Peyer's patch (tissue), 4 donors: ENCODE measurements around the gene CYSTM1. TPM values are rescaled to one million over a fixed set of nuclear protein-coding genes. Genes with fewer than 3 reads are reported as not detected.

Source experiments
- DNase-seq, 3 donors: peaks; one replicate each; pipeline ENCODE4 v3.0.0-alpha.2; 2017 to 2019
- H3K27ac ChIP-seq, 4 donors: fragments of 200-600 bp; sonication (generic); one replicate each; pipeline ENCODE4 v1.5.1; 2016 to 2019
- H3K27me3 ChIP-seq, 2 donors: fragments of 200-600 bp; sonication (generic); one replicate each; pipeline ENCODE4 v1.5.1; 2019
- H3K36me3 ChIP-seq, 3 donors: fragments of 200-600 bp; sonication (generic); one replicate each; pipeline ENCODE4 v1.5.1; 2016 to 2019
- H3K4me1 ChIP-seq, 4 donors: fragments of 200-600 bp; sonication (generic); one replicate each; pipeline ENCODE4 v1.5.1; 2016 to 2019
- H3K4me3 ChIP-seq, 4 donors: fragments of 200-600 bp; sonication (generic); 1 replicate in 3 of 4; 2 replicates in 1 of 4; pipeline ENCODE4 v1.5.1; 2016 to 2019; ENCODE audit warnings: mild to moderate bottlenecking in 1 of 4
- H3K9me3 ChIP-seq, 4 donors: fragments of 200-600 bp; sonication (generic); one replicate each; pipeline ENCODE4 v1.5.1; 2016 to 2019; ENCODE audit warnings: mild to moderate bottlenecking in 1 of 4
- CTCF ChIP-seq, 6 experiments: fragments of 450-650 bp in 4 of 6; fragments of 200-600 bp in 2 of 6; sonication (generic) in 1 of 6; IDR thresholded peaks; one replicate each; pipeline ENCODE4 v1.5.1; 2017 to 2019; ENCODE audit warnings: antibody characterized with exemption in 6 of 6, mild to moderate bottlenecking in 3 of 6, moderate library complexity in 1 of 6
- POLR2A ChIP-seq, 2 donors: fragments of 450-650 bp; IDR thresholded peaks; one replicate each; pipeline ENCODE4 v1.5.1; 2017; ENCODE audit warnings: antibody characterized with exemption in 2 of 2, mild to moderate bottlenecking in 2 of 2, moderate library complexity in 2 of 2
- total RNA-seq, 4 donors: library from RNA; depleted of rRNA; stranded (reverse); fragments of >200 nt; gene quantifications; one replicate each; pipeline ENCODE4 v1.1.0, GENCODE V29; 2016

Gene CYSTM1
- total RNA-seq, 4 donors from 2014 or later, result 60.2 to 185 (median 140) TPM

DNA sequence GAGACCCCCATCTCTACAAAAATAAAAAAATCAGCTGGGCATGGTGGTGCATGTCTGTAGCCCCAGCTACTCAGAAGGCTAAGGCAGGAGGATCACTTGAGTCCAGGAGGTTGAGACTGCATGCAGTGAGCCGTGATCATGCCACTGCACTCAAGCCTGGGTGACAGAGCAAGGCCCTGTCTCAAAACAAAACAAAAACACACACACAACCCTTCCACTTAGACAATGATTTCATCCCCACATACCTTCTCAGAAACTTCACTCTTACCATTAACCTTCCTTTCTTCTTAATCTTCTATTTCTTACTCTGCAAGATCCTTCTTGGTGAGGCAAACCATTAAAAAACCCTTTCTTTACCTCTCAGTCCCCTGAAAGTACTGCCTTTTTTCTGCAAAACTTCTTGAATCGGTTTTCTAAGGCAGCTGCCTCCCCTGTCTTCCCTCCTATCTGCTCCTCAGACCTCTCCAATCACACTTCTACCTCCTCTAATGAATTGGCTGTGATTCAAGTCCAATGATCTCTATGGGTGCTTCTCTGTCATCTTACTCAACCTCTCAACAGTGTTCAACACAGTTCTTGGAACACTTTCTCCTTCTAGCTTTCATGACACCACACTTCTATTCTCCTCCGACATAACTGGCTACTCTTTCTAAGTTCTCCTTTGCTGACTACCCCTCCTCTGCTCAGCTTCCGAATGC, 80.6 kb downstream of the CYSTM1 start:
- Histone ChIP-seq H3K36me3 (no peaks in the 10 kb centered on the region), H3K4me1 (peaks cover 0 to 26% (median 3%) of the 10 kb centered on the region in 4 donors), H3K27me3 (no peaks in the 10 kb centered on the region), H3K9me3 (no peaks in the 10 kb centered on the region), H3K4me3 (no peak overlapping the region), H3K27ac (no peak overlapping the region)
- no peak for DNase-seq
- TF ChIP-seq CTCF (IDR thresholded peaks at IDR 0.05), result no peak

- Histone ChIP-seq H3K27ac (no peak overlapping the region), H3K36me3 (no peaks in the 10 kb centered on the region), H3K4me3 (no peak overlapping the region), H3K27me3 (no peaks in the 10 kb centered on the region), H3K4me1 (peaks cover 0 to 37% (median 6%) of the 10 kb centered on the region in 4 donors), H3K9me3 (no peaks in the 10 kb centered on the region)
- no peak for DNase-seq
- TF ChIP-seq CTCF (IDR thresholded peaks at IDR 0.05) (no peak), POLR2A (IDR thresholded peaks at IDR 0.05) (no peak)
These were observed 81.7 kb downstream of the CYSTM1 start for GRCh38 chr5:140256726-140257125.

DNA sequence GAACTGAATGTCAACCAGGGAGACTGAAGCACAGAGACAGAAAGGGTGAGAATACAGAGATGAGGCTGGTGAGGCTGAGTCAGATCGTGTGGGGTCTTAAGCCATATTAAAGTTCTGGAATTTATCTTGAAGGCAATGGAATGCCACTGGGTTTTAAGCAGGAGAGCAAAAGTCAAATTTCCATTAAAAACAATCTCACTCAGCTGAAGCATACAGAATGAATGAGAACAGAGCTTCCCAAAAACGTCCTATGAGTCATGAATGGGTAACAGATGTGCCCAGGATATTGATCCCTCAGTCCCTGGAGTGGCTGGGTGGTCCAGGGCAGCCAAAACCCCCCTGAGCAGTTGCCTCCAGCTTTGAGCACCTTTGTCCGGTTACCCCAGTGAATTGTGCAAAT, 83.0 kb downstream of the CYSTM1 start:
- Histone ChIP-seq H3K9me3 (no peaks in the 10 kb centered on the region), H3K27me3 (no peaks in the 10 kb centered on the region), H3K27ac (no peak overlapping the region), H3K4me3 (no peak overlapping the region), H3K4me1 (peaks cover 0 to 44% (median 7%) of the 10 kb centered on the region in 4 donors), H3K36me3 (no peaks in the 10 kb centered on the region)
- no peak for DNase-seq
- no peak for TF ChIP-seq CTCF (IDR thresholded peaks at IDR 0.05)
- TF ChIP-seq POLR2A (IDR thresholded peaks at IDR 0.05), result no peak

DNA sequence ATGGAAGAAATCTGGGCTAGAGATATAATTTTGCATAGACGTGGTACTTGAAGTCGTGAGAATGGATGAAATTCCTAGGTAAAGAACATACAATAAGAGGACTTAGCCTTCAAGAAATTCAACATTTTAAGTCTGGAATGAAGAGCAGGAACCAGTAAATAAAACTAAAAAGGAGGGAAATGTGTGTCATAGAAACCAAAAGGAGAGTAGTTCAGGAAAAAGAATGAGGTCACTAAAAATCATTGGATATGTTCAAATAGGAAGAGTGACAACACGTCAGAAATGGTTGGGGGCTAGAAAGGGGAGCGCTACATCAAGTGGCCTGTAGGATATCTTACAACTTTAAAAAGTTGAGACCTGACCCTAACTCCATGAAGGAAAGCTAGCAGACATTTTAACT, 83.9 kb downstream of the CYSTM1 start:
- no peak for DNase-seq
- H3K27ac ChIP-seq, result peak overlapping the region in 1 of 4 donors; percentile 47
- TF ChIP-seq POLR2A (IDR thresholded peaks at IDR 0.05) (no peak), CTCF (IDR thresholded peaks at IDR 0.05) (no peak)
- H3K27me3 ChIP-seq, result no peaks in the 10 kb centered on the region
- peaks cover 0 to 37% (median 6%) of the 10 kb centered on the region in 4 donors for H3K4me1 ChIP-seq
- H3K4me3 ChIP-seq, result no peak overlapping the region
- no peaks in the 10 kb centered on the region for H3K9me3 ChIP-seq
- no peaks in the 10 kb centered on the region for H3K36me3 ChIP-seq

DNA sequence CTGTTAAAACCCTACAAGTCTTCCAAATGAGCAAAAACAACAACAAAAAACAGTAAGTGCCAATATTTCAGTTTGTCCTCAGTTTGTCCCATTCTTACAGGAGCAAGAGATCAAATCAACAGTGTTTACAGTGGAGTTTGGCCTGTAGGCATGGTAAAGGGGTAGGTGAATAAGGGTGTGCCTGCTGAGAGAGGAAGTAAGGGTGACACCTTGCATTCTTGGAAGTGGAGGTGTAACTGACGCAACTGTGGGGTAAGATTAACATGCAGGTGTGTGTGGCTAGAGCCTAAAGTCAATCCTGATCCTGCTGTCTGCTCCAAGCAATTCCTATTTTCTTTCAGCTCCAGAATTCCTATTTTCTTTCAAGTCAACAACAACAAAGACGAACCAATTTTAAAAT, 84.5 kb downstream of the CYSTM1 start:
- Histone ChIP-seq H3K36me3 (no peaks in the 10 kb centered on the region), H3K27me3 (no peaks in the 10 kb centered on the region), H3K4me1 (peaks cover 0 to 34% (median 4%) of the 10 kb centered on the region in 4 donors), H3K9me3 (no peaks in the 10 kb centered on the region), H3K4me3 (no peak overlapping the region), H3K27ac (peak overlapping the region in 3 of 4 donors; percentile 15 to 81 (median 47))
- DNase-seq, result peak in 1 of 3 donors; percentile 76
- TF ChIP-seq CTCF (IDR thresholded peaks at IDR 0.05) (no peak), POLR2A (IDR thresholded peaks at IDR 0.05) (no peak)
